Activated CD8-positive, alpha-beta memory T cell treated with anti-CD3 and anti-CD28 coated beads, Interleukin-2, amount 50 U/mL, for 24 hours (primary cell): Measurements from ENCODE around the gene SREK1.

Source experiments
- DNase-seq: peaks from one replicate; pipeline ENCODE4 v3.0.0-alpha.2; 2020; ENCODE audit errors: extremely low read depth

SREK1 gene

DNA sequence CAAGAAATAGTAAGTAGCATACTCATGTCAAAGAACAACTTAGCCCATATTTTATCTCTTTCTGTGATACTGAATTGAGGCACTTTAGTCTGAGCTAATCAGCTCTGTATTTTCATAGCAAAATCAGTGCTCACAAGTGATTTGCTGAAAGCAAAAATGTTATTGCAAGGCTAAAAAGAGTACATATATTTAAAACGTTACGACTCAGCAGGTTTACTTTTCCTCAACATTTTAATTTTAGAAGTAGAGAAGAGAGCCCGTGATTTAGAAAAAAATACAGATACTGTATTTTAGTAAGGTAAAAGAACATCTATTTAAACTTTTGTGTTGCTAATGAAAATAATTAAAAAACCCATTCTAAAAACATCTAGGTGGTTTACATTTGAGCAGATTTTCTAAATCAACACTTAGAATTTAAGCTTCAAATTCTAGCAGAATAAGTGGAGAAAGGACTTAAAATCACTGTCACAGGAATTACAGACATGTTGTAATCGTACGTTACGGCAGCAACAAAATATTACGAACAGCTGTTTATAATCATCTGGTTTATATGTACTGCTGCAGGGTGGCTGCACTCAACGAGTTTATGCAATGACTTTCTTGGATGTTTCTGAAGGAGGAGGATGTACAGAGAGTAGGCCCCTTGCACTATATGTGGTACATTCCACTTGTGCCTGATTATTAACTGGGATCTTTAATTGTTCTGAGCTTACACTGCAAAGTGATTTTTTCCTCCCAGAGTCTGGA, 20.1 kb downstream of the SREK1 start:
- DNase-seq = no peak

DNA sequence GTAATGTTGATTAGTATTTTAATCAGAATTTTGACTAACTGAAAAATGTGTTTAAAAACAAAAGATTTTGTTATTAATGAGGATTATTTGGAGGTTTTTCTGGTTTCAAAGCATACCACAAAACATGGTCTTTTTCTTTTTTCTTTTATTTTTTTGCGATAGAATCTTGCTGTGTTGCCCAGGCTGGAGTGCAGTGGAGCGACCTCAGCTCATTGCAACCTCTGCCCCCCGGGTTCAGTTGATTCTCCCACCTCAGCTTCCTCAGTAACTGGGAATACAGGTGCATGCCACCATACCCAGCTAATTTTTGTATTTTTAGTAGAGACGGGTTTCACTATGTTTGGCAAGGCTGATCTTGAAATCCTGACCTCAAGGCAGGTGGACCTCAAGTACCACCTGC, 24.1 kb downstream of the SREK1 start:
- DNase-seq = no peak

DNA sequence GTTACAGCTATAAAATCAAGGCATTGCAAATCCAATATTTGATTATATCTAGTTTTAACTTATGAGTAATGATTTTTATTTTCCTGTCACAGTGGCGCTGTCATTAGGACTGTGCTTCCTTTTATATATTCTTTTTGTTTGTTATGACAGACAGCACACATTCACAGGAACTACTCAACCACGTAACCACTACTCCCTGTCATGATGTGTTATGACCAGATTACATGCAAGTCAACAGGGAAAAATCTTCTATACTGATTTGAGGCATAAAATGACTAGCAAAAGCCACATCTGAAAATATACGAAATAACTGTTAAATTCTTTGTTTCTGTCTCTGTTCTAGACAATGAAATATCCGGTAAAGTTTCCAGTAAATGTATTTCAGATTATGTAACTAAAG, 25.4 kb downstream of the SREK1 start:
- no peak for DNase-seq

DNA sequence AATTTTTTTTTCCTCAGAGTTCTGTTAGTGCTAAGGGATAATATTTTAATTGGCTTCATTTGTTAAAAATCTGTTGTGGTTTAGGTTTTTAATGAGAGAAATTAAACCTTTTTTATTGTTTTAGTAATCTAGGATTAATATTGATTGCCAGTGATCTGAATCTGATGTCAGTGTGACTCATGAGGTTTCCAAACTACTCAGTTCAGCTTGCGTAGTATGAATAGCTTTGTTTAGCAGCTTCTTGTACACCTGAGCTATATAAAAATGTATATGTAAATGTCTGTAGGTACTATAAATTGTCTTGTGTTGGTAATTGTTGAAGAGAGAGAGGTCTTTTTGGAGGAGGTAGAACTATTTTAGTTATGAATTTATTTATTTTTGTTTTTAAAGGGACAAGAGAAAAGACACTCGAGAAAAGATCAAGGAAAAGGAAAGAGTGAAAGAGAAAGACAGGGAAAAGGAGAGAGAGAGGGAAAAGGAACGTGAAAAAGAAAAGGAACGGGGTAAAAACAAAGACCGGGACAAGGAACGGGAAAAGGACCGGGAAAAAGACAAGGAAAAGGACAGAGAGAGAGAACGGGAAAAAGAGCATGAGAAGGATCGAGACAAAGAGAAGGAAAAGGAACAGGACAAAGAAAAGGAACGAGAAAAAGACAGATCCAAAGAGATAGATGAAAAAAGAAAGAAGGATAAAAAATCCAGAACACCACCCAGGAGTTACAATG, 26.3 kb downstream of the SREK1 start:
- no peak for DNase-seq

DNA sequence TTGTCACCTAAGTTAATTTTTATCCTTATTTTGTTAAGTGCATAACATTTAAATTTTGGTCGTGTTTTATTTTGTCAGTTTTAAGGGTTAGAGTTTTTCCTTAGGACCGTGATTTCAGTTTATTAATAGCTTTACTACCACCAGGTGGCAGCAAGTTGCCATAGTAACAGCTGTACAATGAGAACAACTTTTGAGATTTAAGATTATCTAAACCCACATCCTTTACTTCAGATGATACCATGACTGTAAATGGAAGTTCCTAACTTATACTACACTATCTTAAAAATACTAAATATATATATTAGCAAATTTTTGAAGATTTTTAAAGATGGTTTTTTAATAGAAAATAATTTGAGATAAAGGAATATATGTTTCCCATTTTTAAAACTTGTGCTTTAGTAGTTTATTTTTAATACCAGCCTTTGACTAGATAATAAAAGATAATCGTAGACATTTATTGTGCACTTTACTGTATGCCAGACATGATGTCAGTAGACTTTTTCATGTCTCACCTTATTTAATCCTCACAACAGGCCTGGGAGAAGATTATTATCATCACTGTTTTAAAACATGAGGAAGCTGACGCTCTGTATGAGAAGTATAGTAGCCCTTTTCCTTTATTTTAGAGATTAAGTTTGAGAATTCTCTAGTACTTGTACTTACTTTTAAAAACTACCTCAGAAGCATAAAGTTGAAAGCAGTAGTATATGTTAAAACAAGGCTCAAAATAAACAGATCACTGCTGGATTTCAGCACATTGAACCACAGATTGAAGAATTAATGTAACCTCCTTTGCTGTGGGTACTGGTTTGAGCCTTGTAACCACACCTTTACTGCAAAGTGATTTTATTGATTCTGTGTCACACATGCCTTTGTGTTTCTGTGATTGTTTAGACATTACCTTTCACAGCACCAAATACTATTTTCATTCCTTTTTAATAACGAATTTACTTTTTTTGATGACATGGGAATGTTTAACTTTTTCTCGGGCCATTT, 27.5 kb downstream of the SREK1 start:
- no peak for DNase-seq

DNA sequence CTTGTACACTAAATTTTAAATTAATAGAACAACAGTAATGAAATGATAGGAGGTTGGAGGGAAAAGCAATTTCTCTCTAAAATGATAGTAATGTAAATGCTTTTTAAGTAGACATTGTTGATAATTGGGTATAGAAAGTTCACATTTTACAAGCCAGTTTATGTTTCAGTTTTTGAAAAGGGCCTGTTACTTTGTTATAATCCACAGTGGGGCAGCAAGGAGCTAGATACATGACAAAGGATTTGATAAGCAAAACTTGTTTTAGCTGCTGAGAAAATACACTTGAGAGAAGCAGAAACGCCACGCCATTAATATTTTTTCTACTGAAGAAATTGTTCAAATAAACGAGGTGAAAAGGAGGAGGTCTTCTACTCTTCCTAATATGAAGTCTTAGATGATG, 30.2 kb downstream of the SREK1 start:
- no peak for DNase-seq

DNA sequence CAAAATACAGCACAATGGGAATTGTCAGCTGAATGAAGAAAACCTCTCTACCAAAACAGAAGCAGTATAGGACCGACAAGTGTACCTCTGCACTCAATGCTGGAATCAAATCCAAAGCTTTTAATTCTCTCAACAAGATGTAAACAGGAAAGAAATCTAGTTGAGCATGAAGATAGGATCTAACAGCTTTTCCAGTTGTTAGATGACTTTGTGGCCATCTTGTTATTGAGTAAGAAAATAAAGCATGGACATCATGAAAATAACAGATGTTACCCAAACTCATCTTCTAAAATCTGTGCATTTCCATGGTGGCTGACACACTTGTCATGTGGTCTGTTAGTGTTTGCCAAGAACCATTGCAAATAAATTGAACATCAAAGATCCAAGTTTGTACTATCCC, 34.7 kb downstream of the SREK1 start:
- DNase-seq = no peak

DNA sequence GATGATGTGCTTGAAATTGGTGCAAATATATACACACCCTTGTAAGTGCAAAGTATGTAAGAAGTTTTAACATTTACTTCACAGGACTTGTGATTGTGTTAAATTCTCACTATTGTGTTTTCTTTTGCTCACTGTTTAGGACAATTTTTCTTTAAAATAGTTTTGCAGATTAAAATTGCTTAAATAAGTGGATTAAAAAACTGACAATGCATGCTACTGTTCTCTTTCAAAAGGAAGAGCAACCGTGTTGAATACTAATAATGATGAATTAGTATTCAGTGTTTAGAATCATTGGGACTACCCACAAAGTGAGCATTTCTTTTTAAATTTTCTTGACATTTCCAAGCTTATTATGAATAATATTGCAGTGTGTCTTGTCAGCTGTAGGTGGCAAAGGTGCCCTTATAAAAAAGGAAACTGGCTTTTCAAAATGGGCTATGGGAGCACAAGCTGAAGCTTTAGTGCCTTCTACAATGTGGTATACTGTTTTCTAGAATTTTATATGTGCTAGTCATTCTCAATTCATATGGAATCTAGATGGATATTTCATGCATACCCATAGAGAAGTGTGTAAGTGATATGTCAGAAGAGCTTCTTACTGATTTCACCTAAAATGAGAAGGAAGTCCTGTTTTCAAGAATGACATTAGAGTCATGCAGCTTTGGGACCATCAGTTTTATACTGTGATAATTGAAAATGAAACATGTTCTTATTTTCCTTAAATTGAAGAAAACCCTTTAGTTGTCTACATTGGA, 35.4 kb downstream of the SREK1 start:
- DNase-seq = no peak

DNA sequence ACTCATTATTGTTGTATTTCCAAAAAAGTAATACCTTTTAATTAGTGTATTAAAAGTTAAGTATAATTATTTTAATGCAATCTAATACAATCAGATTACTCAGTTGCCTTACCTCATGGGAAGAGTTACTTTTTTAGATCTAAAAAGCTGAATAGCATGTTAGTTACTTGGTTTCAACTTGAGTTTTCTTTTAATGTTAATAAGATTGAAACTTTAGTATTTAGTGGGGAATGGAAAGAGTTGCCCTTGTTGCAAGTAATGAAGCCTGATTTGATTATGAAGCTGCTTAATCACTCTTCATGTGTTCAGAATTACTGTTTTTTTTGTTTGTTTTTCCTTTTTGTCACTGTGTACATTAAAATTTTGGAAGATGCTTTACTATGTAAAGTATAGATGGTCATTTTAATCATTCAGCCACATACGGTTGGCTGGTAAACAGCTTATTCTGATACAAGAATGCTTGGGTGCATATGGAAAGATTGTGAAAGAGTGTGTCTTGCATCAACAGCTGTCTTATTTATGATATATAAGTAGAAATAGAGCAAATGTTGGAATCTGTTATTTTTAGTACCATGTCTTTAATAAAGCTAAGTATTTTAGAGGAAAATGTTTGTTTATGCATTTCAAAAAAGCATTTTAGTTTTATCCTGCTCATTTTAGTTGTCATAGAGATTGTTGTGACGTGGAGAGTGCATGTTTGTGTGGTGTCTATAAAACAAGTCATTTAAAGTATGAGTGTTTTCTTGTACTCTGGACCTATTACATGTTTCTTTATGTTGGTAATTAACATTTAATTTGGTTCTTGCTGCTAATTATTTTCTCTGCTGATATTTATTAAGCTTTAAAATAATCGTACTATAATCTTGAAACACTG, 36.4 kb downstream of the SREK1 start:
- DNase-seq = no peak

DNA sequence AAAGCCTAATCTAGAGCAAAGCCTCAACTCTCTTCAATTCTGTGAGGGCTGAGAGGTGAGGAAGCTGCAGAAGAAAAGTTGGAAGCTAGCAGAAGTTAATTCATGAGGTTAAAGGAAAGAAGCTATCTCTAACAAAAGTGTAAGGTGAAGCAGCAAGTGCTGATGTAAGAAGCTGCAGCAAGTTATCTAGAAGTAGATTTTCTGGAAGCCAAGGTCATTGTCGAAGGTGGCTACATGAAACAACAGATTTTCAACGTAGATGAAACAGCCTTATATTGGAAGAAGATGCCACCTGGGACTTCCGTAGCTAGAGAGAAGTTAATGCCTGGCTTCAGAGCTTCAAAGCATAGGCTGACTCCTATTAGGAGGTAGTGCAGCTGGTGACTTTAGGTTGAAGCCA, 42.0 kb downstream of the SREK1 start:
- DNase-seq = no peak

DNA sequence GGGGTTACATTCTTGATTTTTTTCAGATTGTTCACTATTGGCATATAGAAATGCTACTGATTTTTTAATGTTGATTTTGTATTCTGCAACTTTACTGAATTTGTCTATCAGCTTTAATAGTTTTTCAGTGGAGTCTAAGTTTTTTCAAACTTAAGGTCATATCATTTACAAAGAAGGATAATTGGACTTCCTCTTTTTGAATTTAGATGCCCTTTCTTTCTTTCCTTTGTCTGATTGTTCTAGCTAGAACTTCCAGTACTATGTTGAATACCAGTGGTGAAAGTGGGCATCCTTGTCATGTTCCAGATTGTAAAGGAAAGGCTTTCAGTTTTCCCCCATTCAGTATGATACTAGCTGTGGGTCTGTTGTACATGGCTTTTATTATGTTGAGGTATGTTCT, 49.3 kb downstream of the SREK1 start:
- no peak for DNase-seq

DNA sequence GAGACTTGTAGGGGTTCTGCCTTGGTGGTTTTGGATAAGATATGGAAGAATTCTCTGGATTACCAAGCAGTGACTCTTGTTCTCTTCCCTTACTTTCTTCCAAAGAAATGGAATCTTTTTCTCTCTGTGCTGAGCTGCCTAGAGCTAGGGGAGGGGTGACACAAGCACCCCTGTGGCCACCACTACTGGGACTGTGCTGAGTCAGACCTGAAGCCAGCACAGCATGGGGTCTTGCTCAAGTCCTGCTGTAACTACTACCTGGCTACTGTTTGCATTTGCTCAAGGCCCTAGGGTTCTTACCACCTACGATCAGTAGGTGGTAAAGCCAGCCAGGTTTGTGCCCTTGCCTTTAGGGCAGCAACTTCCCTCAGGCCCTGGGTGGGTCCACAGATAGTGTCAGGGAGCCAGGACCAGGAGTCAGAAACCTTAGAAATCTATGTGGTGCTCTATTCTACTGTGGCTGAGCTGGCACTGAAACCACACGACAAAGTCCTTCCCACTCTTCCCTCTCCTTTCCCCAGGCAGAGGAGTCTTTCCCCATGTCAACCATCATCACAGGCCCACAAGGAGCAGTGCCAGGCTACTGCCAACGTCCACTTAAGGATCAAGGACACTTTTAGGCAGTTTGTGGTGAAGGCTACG, 53.8 kb downstream of the SREK1 start:
- DNase-seq = no peak

DNA sequence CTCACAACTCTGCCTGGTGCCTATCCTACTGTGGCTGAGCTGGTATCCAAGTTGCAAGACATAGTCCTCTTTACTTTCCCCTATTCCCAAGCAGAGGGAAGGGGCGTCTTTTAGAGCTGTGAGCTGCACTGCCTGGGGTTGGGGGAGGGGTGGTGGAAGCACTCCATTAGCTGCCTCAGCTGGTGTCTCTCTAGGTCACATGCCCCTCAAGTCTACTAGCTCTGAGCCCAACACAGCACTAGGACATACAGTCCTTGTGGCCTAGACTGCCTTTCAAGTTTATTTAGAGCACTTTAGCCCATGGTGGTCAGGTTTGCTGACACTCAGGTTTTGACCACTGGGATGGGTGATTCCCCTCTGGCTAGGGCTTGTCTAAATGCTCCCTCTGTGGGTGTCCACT, 54.7 kb downstream of the SREK1 start:
- DNase-seq = no peak

DNA sequence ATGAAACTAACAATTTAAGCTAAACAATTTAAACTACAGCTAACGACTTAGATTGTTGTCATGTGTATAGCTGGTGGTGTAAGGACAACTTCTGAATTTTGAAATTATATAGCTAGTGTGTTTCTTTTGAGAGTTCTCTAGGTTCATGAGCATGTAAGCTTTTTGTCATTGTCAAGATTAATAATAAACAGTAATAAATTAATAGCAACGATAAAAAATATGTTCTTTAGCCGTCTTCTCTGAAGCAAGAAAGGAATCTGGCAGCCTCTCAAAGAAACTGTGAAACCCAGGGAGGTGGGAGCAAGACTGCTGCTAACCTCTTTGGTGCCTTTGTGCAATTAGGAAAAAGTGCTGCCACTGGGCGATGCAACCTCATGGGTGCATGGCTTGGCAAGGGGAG, 59.4 kb downstream of the SREK1 start:
- no peak for DNase-seq

DNA sequence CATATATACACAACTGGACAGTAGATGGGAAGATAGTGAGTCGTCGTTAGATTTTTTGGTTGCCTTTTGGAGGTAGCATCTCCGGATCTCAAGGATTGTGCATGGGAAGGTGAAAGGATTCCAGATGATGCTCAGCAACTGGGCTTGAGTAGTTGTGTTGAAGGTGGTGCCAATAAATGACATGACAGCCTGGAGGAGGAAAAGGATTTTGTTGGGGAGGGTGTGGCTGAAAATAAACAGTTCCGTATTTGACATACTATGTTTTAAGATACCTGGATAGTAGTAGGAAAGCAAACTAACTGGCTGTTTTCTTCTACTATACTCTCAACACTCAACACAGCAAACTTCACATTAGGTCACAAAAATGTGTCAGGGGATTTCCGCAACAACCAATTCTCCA, 62.4 kb downstream of the SREK1 start:
- DNase-seq = no peak

DNA sequence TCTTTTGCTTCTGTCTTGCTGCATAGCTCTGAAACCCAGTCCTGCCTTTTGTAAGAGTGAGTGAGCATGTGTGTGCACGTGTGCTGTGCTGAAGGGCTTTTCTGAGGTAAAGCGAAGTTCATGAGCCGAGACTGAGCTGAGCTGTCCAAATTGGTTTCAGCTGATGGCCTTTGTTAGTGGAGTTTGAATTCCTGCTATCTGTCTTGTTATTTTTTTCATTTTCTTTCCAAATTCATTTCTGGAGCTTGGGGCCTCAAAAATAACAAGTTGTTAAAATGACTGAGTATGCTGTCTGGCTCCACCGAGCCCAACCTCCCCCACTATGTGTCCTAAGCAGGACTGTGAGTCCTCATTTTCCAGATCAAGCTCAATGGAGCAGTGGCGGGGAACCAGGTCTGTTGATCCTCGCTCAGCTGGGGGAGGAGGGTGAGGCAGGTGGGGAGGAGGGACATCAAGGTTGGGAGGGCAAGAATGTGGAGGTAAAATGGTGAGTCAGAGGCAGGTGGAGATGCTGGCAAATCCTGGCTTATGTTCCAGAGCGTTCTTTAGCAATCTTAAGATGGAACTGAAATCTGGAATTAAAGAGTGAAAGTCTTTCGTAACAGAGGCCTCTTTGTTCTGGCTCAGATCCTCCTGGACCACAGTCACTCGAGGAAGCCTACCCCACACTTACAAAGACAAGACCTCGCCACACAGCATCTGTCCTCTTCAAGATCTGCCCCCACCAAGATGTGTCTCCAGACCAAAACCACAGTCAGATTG, 63.9 kb downstream of the SREK1 start:
- no peak for DNase-seq

DNA sequence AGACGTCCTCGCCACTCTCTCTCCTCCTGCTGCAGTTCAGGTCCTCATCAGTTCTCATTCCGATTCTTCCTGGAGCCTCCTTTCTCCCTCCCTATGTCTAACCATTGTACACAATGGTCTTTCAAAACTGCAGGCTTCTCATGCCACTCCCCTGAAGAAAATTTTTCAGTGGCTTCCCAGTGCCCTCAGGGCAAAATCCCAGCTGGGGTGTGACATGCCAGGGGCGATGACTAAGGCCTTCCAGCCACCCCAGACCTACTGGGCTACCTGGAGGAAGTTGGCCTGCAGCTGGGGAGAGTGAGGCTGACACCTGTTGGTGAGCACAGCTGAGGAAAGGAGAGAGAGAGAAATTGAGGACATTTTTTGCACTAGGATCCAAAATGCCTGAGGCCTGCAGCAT, 65.2 kb downstream of the SREK1 start:
- no peak for DNase-seq

DNA sequence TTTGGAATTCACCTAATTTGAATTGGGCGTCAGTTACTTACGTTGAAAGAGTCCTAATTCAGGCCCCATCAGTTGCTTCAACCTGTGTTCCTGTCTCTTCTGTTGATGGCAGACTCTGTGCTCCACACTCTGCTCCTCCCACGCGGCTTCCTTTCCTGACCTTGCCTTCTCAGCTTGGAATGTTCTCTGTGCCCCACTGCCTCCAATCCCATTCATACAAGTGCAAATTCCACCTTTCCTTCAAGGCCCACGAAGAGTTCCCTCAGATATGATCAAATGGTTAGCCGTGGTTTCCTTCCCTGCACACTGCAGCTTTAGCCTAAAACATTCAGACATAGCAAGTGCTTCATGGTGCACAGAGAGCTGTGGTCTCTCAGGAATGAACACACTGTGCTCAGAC, 65.7 kb downstream of the SREK1 start:
- DNase-seq = no peak

DNA sequence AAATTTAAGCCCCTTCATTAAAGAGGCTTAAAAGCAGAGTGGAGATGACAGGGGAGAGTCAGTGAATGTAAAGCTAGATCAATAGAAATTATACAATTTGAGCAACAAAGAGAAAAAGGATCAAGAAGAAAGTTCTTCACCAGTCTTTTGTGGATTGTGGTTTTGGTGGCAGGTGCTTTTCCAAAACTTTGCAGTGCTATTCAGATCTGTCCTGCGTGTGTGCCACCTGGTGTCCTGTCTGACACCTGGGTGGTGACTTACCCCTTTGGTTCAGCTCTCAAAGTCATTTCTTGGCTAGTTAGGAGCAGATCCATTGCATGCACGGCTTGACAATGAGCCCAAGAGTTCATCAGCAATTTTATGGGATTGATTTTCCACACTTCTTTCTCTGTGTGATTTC, 69.4 kb downstream of the SREK1 start:
- no peak for DNase-seq
